Measurements from ENCODE around the gene GPR83.
"Not testable (repeated sequence)": the region's sequence is repeated elsewhere in the genome, so short reads cannot be mapped to it uniquely, and the experiment has no call there.

The GPR83 gene

GRCh38 chr11:94400839-94401772, at the start of gene GPR83:
GPR83 (minus strand) TSS chr11:94401419; CDS start chr11:94401247, 172 bp downstream.
- peak; percentile 14 for DNase-seq

DNA sequence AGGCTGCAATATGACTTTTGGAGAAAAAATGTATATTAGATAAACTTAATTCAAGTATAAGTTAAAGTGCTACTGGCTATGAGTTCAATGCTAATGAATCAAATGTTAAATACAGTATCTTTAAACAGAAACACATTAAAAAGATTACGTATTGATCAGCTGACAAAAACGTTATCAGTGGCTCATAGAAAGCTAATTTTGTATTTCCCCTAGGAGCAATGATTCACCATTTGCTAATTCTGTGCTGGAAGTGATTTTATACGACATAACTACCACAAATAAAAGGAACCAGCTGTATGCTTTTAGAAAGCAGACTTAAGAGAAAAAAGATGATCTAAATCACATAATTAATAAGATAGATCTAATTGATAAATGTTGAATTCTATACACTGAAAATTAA, 48.8 kb upstream of the GPR83 start:
- no peak for DNase-seq

DNA sequence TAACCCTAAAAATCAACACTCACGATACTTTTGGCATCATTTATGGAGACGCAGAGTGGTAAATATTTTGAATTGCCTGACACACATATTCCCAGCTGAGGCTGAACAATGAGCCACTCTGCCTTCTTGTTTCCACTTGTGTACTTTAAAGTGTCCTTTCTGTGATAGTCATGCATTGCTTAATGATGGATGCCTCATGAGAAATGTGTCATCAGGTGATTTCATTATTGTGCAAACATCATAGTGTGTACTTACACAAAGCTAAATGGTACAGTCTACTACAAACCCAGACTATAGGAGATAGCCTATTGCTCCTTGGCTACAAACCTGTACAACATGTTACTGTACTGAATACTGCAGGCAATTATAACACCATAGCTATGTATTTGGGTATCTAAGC, 48.2 kb upstream of the GPR83 start:
- peak; percentile 2 for DNase-seq

DNA sequence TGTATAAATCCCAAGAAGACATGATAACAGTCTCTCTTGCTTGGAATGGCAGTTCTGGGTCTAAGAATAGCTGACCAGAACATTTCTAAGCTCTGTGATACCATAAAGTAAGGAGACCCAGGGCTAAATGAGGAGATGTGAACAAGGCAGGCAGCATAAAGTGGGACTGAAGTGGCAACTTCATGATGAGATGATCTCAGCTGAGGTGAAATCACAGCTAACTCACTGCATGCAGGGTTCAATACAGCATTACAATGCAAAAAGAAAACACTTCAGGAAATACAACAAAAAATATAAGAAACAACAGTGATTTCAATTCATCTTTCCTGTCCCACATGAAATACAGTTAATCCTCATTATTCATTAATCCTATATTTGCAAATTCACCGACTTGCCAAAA, 47.8 kb upstream of the GPR83 start:
- no peak for DNase-seq

DNA sequence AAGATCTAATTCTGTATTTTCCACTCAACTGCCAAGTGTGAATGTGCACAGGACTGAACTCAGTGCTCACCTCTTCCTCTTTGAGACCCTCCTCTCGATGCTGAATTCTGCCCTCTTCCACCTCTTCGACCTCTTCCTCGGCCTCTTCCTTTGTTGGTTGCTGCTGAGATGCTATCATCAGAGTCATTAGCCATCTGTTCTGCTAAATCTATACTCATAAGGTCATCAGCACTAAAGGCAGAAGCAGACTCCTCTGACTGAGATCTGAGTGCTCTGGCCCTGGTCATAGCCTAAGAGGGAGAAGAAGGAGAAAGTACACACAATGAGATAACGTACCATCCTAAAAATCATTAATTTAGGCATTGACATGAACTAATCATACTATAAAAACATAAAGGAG, 45.9 kb upstream of the GPR83 start:
- DNase-seq = no peak

GRCh38 chr11:94445641-94446040, 44.4 kb upstream of the GPR83 start:
- no peak for DNase-seq

- DNase-seq = no peak
Observed at GRCh38 chr11:94433049-94433448, 31.8 kb upstream of the GPR83 start.

- no peak for DNase-seq
Observed at GRCh38 chr11:94424662-94425061, 23.4 kb upstream of the GPR83 start.

DNA sequence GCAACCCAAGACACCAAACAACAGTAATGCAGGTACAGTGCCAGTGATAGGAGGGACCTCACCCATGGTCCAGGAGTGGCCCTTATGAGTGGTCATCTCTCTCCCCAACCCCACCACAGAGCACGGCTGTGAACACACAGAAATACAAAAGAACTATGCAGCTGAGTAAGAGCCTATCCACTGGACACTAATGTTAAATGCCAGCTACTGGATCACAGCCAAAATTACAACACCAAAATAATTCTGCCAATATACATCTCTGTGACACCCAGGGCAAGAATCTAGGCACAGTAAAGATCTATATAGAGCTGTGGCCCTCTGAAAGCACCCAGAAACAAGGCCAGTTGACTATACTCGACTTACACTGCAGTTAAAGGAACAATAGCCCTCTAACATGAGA, 22.8 kb upstream of the GPR83 start:
- no peak for DNase-seq

GRCh38 chr11:94423507-94423906, 22.3 kb upstream of the GPR83 start:
- DNase-seq = no peak

- no peak for DNase-seq
Observed at GRCh38 chr11:94418123-94418765, 17.0 kb upstream of the GPR83 start.

- no peak for DNase-seq
Observed at GRCh38 chr11:94417386-94417987, 16.3 kb upstream of the GPR83 start.

DNA sequence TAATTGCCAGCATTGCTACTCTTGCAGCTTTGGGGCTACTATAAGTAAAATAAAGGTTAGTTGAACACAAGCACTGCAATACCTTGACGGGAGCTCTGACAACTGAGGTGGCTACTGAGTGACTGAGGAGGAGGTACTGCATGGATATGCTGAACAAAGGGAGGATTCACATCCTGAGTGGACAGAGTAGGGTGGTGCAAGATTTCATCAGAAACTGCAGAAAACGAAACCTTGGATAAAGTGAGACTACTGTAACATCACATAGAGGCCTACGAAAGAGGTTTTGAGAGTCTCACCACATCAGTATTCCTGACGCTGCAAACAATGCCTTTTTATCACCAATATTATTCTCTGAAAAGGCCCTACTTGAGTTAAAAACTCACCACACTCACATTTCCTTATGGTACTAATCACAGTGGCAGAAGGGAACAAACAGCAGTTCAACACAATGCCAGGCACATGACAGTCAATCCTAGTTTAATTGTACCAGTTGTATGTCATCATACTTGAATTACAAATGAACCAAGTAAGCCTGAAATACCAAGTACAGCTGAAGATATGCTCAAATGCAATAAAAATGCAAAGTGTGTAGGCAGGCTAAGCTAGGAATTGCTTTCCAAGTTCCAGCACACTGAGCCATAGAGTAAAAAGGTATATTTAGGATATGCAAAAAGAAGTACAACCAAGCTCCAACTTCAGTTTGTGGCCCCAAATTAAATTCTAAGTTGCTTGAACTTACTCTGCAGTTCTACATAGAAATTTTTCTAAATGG, 4.0 kb upstream of the GPR83 start:
- DNase-seq = no peak

- no peak for DNase-seq
Observed at GRCh38 chr11:94402355-94402754, 1.1 kb upstream of the GPR83 start.

GRCh38 chr11:94401773-94402265, 600 bp upstream of the GPR83 start:
- DNase-seq = no peak

DNA sequence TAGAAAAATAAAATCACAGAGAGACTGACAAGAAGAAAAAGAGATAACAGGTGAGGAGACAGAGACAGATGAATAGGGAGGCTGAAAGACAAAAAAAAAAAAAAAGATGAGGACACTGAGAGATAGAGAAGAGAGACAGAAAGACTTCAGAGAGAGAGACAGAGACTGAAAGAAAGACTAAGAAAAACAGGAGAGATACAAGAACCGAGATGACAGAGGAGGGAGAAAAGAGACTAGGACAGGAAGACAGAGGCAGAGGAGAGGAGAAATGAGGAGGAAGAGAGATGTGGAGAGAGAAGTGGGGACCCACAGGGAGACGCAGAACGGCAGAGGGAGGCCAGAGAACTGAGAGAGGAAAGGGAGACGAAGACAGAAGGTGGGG, 771 bp downstream of the GPR83 start:
- no peak for DNase-seq

GRCh38 chr11:94400050-94400449, 1.2 kb downstream of the GPR83 start:
- DNase-seq = no peak

- no peak for DNase-seq
Observed at GRCh38 chr11:94398101-94398500, 3.1 kb downstream of the GPR83 start.

- DNase-seq = no peak
Observed at GRCh38 chr11:94396282-94396681, 4.9 kb downstream of the GPR83 start.

DNA sequence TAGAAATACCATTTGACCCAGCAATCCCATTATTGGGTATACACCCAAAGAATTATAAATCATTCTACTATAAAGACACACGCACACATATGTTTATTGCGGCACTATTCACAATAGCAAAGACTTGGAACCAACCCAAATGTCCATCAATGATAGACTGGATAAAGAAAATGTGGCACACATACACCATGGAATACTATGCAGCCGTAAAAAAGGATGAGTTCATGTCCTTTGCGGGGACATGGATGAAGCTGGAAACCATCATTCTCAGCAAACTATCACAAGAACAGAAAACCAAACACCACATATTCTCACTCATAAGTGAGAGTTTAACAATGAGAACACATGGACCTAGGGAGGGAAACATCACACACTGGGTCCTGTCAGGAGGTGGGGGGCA, 9.3 kb downstream of the GPR83 start:
- not testable (repeated sequence) for DNase-seq

- DNase-seq = no peak
Observed at GRCh38 chr11:94379613-94380012, 21.6 kb downstream of the GPR83 start.

- no peak for DNase-seq
Observed at GRCh38 chr11:94376841-94377240, 24.4 kb downstream of the GPR83 start.

DNA sequence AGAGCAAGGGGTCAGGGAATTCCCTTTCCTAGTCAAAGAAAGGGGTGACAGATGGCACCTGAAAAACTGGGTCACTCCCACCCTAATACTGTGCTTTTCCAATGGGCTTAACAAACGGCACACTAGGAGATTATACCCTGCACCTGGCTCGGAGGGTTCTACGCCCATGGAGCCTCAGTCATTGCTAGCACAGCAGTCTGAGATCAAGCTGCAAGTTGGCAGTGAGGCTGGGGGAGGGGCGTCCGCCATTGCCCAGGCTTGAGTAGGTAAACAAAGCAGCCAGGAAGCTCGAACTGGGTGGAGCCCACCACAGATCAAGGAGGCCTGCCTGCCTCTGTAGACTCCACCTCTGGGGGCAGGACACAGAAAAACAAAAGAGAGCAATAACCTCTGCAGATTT, 30.6 kb downstream of the GPR83 start:
- DNase-seq = not testable (repeated sequence)

All from COR-L47 (cell line).